Bladder microvascular endothelial cell (primary cell): ENCODE data around the gene LMO4. TPM values are rescaled to one million over a fixed set of nuclear protein-coding genes. Genes with fewer than 3 reads are reported as not detected.

ENCODE experiments used
- total RNA-seq: library from RNA; depleted of rRNA; stranded (reverse); fragments of >200 nt; gene quantifications from 2 replicates; pipeline ENCODE4 v1.2.3, GENCODE V29; 2014

Gene LMO4, protein sequence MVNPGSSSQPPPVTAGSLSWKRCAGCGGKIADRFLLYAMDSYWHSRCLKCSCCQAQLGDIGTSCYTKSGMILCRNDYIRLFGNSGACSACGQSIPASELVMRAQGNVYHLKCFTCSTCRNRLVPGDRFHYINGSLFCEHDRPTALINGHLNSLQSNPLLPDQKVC
- 15.1 and 17.0 TPM in 2 replicates for total RNA-seq

DNA sequence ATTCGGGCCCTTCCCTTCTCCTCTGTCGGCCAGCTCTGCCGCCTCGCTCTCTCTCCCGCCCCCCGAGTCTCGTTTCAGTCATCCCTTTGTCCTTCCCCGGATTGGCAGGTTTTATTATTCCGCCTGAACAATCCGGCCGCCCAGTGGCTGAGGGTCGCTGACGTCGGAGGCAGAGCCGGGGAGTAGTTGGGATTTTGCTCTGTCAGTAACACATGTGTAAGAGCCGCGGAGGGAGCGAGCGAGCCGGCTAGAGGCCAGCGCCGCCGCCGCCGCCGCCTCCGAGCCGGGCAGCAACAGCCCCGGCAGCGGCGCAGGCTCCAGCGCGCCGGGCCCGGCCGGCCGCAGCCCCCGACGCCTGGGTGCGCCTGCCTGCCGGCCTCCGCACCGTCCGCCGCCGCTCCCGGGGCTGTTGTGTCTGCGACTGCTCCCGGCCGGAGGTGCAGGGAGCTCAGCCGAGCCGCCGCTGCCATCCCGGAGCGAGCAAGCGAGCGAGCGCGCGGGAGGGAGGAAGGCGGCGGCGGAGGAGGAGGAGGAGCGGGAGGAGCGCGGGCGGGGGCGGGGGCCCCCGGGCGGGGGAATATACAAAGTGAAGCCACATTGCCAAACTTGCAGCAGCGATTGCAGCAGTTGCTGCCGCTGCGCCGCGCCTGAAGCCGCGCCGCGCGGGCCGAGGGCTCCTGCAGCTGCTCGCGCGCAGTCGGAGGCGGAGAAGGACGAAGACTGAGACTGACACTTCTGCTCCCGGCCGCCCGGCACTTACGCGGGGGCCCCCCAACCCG, at the start of gene LMO4:
Gene LMO4, plus strand, starts transcription at position 609 of the 779 bp plus-strand sequence. CDS start 3,136 bp downstream, outside the sequence.

